Liver (tissue), 9 donors: ENCODE results near the gene AGAP5. TPM values are rescaled to one million over a fixed set of nuclear protein-coding genes. Genes with fewer than 3 reads are reported as not detected.

Experiments used
- DNase-seq: peaks from one replicate; pipeline ENCODE4 v3.0.0-alpha.2; 2017; ENCODE audit warnings: low spot score
- H3K27ac ChIP-seq, 2 donors: one replicate each; pipeline ENCODE4 v1.7.0; 2013; ENCODE audit warnings: inconsistent platforms in 2 of 2, low read length in 2 of 2, control low read depth in 1 of 2, low read depth in 1 of 2, mild to moderate bottlenecking in 1 of 2
- H3K27me3 ChIP-seq, 4 donors: one replicate each; pipeline versions ENCODE4 v1.6.1 to v1.7.0; 2013; ENCODE audit warnings: low read length in 3 of 4, inconsistent platforms in 1 of 4, mild to moderate bottlenecking in 1 of 4, moderate library complexity in 1 of 4; ENCODE audit not compliant: control insufficient read depth in 4 of 4, insufficient read depth in 4 of 4
- H3K36me3 ChIP-seq, 4 donors: one replicate each; pipeline versions ENCODE4 v1.6.1 to v1.7.0; 2013; ENCODE audit warnings: low read length in 3 of 4, mild to moderate bottlenecking in 3 of 4, low read depth in 1 of 4, moderate library complexity in 1 of 4; ENCODE audit not compliant: control insufficient read depth in 4 of 4, insufficient read depth in 3 of 4
- H3K4me1 ChIP-seq, 4 donors: one replicate each; pipeline versions ENCODE4 v1.6.1 to v1.7.0; 2013; ENCODE audit warnings: low read length in 3 of 4, mild to moderate bottlenecking in 3 of 4, moderate library complexity in 1 of 4; ENCODE audit not compliant: control insufficient read depth in 4 of 4, insufficient read depth in 4 of 4
- H3K4me3 ChIP-seq, 3 donors: one replicate each; pipeline versions ENCODE4 v1.6.1 to v1.7.0; 2013; ENCODE audit warnings: low read length in 3 of 3, control low read depth in 1 of 3, low read depth in 1 of 3, mild to moderate bottlenecking in 1 of 3
- H3K9ac ChIP-seq, 2 donors: one replicate each; pipeline ENCODE4 v1.7.0; 2013; ENCODE audit warnings: low read length in 2 of 2, mild to moderate bottlenecking in 2 of 2, moderate library complexity in 2 of 2, control low read depth in 1 of 2, low read depth in 1 of 2
- H3K9me3 ChIP-seq, 4 donors: one replicate each; pipeline versions ENCODE4 v1.6.1 to v1.7.0; 2013; ENCODE audit warnings: low read length in 3 of 4; ENCODE audit not compliant: control insufficient read depth in 4 of 4
- EGR1 ChIP-seq, 2 donors: IDR thresholded peaks; 2 replicates each; pipeline ENCODE4 v1.6.1; 2016 to 2018; ENCODE audit warnings: antibody characterized with exemption in 2 of 2, low read depth in 2 of 2
- FOXA1 ChIP-seq: IDR thresholded peaks from 2 replicates; pipeline ENCODE4 v1.6.1; 2016; ENCODE audit warnings: antibody characterized with exemption
- FOXA2 ChIP-seq: IDR thresholded peaks from 2 replicates; pipeline ENCODE4 v1.6.1; 2016; ENCODE audit warnings: antibody characterized with exemption
- GABPA ChIP-seq, 2 donors: IDR thresholded peaks in 1 of 2; conservative IDR thresholded peaks in 1 of 2; 2 replicates each; pipeline ENCODE4 v1.6.1; 2016; ENCODE audit warnings: antibody characterized with exemption in 2 of 2, mild to moderate bottlenecking in 1 of 2, moderate library complexity in 1 of 2
- HNF4A ChIP-seq, 2 donors: conservative IDR thresholded peaks; 2 replicates each; pipeline ENCODE4 v1.6.1; 2016; ENCODE audit warnings: antibody characterized with exemption in 2 of 2, mild to moderate bottlenecking in 2 of 2
- HNF4G ChIP-seq: IDR thresholded peaks from 2 replicates; pipeline ENCODE4 v1.6.1; 2016; ENCODE audit warnings: antibody characterized with exemption
- JUND ChIP-seq, 2 donors: IDR thresholded peaks; 2 replicates each; pipeline ENCODE4 v1.6.1; 2016; ENCODE audit warnings: antibody characterized with exemption in 2 of 2
- NR2F2 ChIP-seq: IDR thresholded peaks from 2 replicates; pipeline ENCODE4 v1.6.1; 2016; ENCODE audit warnings: antibody characterized with exemption
- RAD21 ChIP-seq, 2 donors: IDR thresholded peaks; 2 replicates each; pipeline ENCODE4 v1.6.1; 2016; ENCODE audit warnings: antibody characterized with exemption in 2 of 2, mild to moderate bottlenecking in 2 of 2
- RXRA ChIP-seq, 2 donors: IDR thresholded peaks; 2 replicates each; pipeline ENCODE4 v1.6.1; 2017 to 2018; ENCODE audit warnings: antibody characterized with exemption in 2 of 2, mild to moderate bottlenecking in 1 of 2
- SP1 ChIP-seq: IDR thresholded peaks from 2 replicates; pipeline ENCODE4 v1.6.1; 2018; ENCODE audit warnings: antibody characterized with exemption, mild to moderate bottlenecking
- TAF1 ChIP-seq: conservative IDR thresholded peaks from 2 replicates; pipeline ENCODE4 v1.6.1; 2016; ENCODE audit warnings: antibody characterized with exemption, mild to moderate bottlenecking
- YY1 ChIP-seq: IDR thresholded peaks from 2 replicates; pipeline ENCODE4 v1.6.1; 2016; ENCODE audit warnings: antibody characterized with exemption, mild to moderate bottlenecking
- WGBS: extraction: QIAGEN DNeasy Blood & Tissue Kit; methylation state at CpG from one replicate; pipeline ENCODE4 v1.1.7; 2013; 5-methylcytosine and 5-hydroxymethylcytosine counted together
- polyA plus RNA-seq, 2 donors: library from polyadenylated mRNA; stranded (reverse) in 1 of 2; unstranded in 1 of 2; fragments of 200-250 nt in 1 of 2; fragments of >200 nt in 1 of 2; fragmentation: Nextera tagmentation in 1 of 2; extraction: Ambion mirVana in 1 of 2; gene quantifications; one replicate each; pipeline versions ENCODE4 v1.2.1 to v1.2.3, GENCODE V29; 2013 to 2015
- total RNA-seq, 2 donors: library from RNA; depleted of rRNA; stranded (reverse); fragments of >200 nt; gene quantifications; one replicate each; pipeline ENCODE4 v1.2.3, GENCODE V29; 2014
- TF ChIP-seq, protein P1 (sequence below): fragments of 150-350 bp; IDR thresholded peaks from 2 replicates; pipeline ENCODE4 v1.5.1; 2017; ENCODE audit warnings: improper control_type of control experiment, low read depth, low read length; ENCODE audit not compliant: missing input control
- TF ChIP-seq, protein P2 (sequence below): IDR thresholded peaks from 2 replicates; pipeline ENCODE4 v1.6.1; 2016; ENCODE audit warnings: antibody characterized with exemption
- TF ChIP-seq, protein P3 (sequence below): IDR thresholded peaks from 2 replicates; pipeline ENCODE4 v1.6.1; 2016; ENCODE audit warnings: antibody characterized with exemption, mild to moderate bottlenecking
- TF ChIP-seq, protein P4 (sequence below): IDR thresholded peaks from 2 replicates; pipeline ENCODE4 v1.6.1; 2016; ENCODE audit warnings: antibody characterized with exemption
- TF ChIP-seq, protein P5 (sequence below): IDR thresholded peaks from 2 replicates; pipeline ENCODE4 v1.6.1; 2016; ENCODE audit warnings: antibody characterized with exemption
- donor health status: healthy.
- donor health status: healthy.
- donor health status: healthy.
- donor health status: healthy.
- donor health status: healthy.

AGAP5 gene
- total and polyA plus RNA-seq, 4 donors: 1.4 to 9.1 (median 2.5) TPM

DNA sequence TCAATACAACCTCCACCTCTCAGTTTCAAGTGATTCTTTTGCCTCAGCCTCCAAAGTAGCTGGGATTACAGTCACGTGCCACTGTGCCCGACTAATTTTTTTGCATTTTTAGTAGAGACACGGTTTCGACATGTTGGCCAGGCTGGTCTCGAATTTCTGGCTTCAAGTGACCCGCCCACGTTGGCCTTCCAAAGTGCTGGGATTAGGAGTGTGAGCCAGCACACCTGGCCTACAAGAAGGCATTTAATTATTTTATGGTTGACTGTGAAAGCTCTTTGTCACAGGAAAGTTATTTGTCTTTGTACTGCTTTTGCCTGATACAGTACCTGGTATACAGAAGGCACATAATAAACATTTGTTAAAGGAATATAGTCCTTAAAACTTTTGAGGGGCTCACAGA, 69.5 kb downstream of the AGAP5 start:
- Histone ChIP-seq H3K36me3 (no peaks in the 10 kb centered on the region), H3K9me3 (no peaks in the 10 kb centered on the region), H3K4me1 (peaks cover 0 to 14% (median 9%) of the 10 kb centered on the region in 4 donors), H3K4me3 (no peak overlapping the region), H3K27ac (no peak overlapping the region), H3K27me3 (no peaks in the 10 kb centered on the region), H3K9ac (no peak overlapping the region)
- WGBS: 77% methylated on average over 7 of the region's 7 CpGs
- DNase-seq: no peak
- TF ChIP-seq FOXA2 (no peak), RAD21 (IDR thresholded peaks at IDR 0.05) (no peak), RXRA (IDR thresholded peaks at IDR 0.05) (no peak), GABPA (IDR thresholded peaks at IDR 0.05 in 1 of 2, conservative IDR thresholded peaks at IDR 0.05 in 1 of 2) (no peak), TAF1 (no peak), FOXA1 (no peak), EGR1 (IDR thresholded peaks at IDR 0.05; ENCODE audit: low read depth in 2 of 2) (no peak), JUND (IDR thresholded peaks at IDR 0.05) (no peak), NR2F2 (no peak), YY1 (no peak), HNF4G (no peak), HNF4A (conservative IDR thresholded peaks at IDR 0.05) (no peak), SP1 (no peak)
- TF ChIP-seq, protein P1, sequence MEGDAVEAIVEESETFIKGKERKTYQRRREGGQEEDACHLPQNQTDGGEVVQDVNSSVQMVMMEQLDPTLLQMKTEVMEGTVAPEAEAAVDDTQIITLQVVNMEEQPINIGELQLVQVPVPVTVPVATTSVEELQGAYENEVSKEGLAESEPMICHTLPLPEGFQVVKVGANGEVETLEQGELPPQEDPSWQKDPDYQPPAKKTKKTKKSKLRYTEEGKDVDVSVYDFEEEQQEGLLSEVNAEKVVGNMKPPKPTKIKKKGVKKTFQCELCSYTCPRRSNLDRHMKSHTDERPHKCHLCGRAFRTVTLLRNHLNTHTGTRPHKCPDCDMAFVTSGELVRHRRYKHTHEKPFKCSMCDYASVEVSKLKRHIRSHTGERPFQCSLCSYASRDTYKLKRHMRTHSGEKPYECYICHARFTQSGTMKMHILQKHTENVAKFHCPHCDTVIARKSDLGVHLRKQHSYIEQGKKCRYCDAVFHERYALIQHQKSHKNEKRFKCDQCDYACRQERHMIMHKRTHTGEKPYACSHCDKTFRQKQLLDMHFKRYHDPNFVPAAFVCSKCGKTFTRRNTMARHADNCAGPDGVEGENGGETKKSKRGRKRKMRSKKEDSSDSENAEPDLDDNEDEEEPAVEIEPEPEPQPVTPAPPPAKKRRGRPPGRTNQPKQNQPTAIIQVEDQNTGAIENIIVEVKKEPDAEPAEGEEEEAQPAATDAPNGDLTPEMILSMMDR: no peak
- TF ChIP-seq, protein P2, sequence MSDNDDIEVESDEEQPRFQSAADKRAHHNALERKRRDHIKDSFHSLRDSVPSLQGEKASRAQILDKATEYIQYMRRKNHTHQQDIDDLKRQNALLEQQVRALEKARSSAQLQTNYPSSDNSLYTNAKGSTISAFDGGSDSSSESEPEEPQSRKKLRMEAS: no peak
- TF ChIP-seq, protein P3, sequence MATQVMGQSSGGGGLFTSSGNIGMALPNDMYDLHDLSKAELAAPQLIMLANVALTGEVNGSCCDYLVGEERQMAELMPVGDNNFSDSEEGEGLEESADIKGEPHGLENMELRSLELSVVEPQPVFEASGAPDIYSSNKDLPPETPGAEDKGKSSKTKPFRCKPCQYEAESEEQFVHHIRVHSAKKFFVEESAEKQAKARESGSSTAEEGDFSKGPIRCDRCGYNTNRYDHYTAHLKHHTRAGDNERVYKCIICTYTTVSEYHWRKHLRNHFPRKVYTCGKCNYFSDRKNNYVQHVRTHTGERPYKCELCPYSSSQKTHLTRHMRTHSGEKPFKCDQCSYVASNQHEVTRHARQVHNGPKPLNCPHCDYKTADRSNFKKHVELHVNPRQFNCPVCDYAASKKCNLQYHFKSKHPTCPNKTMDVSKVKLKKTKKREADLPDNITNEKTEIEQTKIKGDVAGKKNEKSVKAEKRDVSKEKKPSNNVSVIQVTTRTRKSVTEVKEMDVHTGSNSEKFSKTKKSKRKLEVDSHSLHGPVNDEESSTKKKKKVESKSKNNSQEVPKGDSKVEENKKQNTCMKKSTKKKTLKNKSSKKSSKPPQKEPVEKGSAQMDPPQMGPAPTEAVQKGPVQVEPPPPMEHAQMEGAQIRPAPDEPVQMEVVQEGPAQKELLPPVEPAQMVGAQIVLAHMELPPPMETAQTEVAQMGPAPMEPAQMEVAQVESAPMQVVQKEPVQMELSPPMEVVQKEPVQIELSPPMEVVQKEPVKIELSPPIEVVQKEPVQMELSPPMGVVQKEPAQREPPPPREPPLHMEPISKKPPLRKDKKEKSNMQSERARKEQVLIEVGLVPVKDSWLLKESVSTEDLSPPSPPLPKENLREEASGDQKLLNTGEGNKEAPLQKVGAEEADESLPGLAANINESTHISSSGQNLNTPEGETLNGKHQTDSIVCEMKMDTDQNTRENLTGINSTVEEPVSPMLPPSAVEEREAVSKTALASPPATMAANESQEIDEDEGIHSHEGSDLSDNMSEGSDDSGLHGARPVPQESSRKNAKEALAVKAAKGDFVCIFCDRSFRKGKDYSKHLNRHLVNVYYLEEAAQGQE: no peak
- TF ChIP-seq, protein P4, sequence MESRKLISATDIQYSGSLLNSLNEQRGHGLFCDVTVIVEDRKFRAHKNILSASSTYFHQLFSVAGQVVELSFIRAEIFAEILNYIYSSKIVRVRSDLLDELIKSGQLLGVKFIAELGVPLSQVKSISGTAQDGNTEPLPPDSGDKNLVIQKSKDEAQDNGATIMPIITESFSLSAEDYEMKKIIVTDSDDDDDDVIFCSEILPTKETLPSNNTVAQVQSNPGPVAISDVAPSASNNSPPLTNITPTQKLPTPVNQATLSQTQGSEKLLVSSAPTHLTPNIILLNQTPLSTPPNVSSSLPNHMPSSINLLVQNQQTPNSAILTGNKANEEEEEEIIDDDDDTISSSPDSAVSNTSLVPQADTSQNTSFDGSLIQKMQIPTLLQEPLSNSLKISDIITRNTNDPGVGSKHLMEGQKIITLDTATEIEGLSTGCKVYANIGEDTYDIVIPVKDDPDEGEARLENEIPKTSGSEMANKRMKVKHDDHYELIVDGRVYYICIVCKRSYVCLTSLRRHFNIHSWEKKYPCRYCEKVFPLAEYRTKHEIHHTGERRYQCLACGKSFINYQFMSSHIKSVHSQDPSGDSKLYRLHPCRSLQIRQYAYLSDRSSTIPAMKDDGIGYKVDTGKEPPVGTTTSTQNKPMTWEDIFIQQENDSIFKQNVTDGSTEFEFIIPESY: no peak
- TF ChIP-seq, protein P5, sequence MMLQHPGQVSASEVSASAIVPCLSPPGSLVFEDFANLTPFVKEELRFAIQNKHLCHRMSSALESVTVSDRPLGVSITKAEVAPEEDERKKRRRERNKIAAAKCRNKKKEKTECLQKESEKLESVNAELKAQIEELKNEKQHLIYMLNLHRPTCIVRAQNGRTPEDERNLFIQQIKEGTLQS: no peak
